ENCODE results near the gene TMEM273. TPM values are rescaled to one million over a fixed set of nuclear protein-coding genes. Genes with fewer than 3 reads are reported as not detected.

The TMEM273 gene
- polyA plus RNA-seq, 2 donors = 3.8 to 4.7 TPM

GRCh38 chr10:49167425-49168170 is 20.6 kb downstream of the TMEM273 start:
- Histone ChIP-seq H3K27me3 (ENCODE audit: control insufficient read depth in 1 of 2, insufficient read depth in 2 of 2, low read length in 2 of 2) (no peaks in the 10 kb centered on the region), H3K9me3 (ENCODE audit: control insufficient read depth in 2 of 2, insufficient read depth in 1 of 2, low read depth in 1 of 2, low read length in 1 of 2) (no peaks in the 10 kb centered on the region), H3K4me3 (ENCODE audit: low read depth in 1 of 2, low read length in 2 of 2) (no peak overlapping the region), H3K27ac (ENCODE audit: low read depth in 2 of 2, low read length in 1 of 2) (no peak overlapping the region), H3K36me3 (ENCODE audit: control insufficient read depth in 2 of 2, insufficient read depth in 2 of 2, low read length in 1 of 2) (no peaks in the 10 kb centered on the region), H3K4me1 (ENCODE audit: control insufficient read depth in 2 of 2, insufficient read depth in 2 of 2, low read length in 1 of 2) (peaks cover 0 to 3% of the 10 kb centered on the region in 2 donors)
- WGBS, 2 donors = 82 to 83% methylated on average over 12 of the region's 12 CpGs

GRCh38 chr10:49166484-49167400 is 21.4 kb downstream of the TMEM273 start:
- Histone ChIP-seq H3K9me3 (ENCODE audit: control insufficient read depth in 2 of 2, insufficient read depth in 1 of 2, low read depth in 1 of 2, low read length in 1 of 2) (no peaks in the 10 kb centered on the region), H3K4me3 (ENCODE audit: low read depth in 1 of 2, low read length in 2 of 2) (no peak overlapping the region), H3K4me1 (ENCODE audit: control insufficient read depth in 2 of 2, insufficient read depth in 2 of 2, low read length in 1 of 2) (peaks cover 0 to 3% of the 10 kb centered on the region in 2 donors), H3K27ac (ENCODE audit: low read depth in 2 of 2, low read length in 1 of 2) (no peak overlapping the region), H3K27me3 (ENCODE audit: control insufficient read depth in 1 of 2, insufficient read depth in 2 of 2, low read length in 2 of 2) (no peaks in the 10 kb centered on the region), H3K36me3 (ENCODE audit: control insufficient read depth in 2 of 2, insufficient read depth in 2 of 2, low read length in 1 of 2) (no peaks in the 10 kb centered on the region)
- WGBS, 2 donors = 87 to 90% methylated on average over 14 of the region's 14 CpGs

- Histone ChIP-seq H3K27me3 (ENCODE audit: control insufficient read depth in 1 of 2, insufficient read depth in 2 of 2, low read length in 2 of 2) (no peaks in the 10 kb centered on the region), H3K36me3 (ENCODE audit: control insufficient read depth in 2 of 2, insufficient read depth in 2 of 2, low read length in 1 of 2) (no peaks in the 10 kb centered on the region), H3K27ac (ENCODE audit: low read depth in 2 of 2, low read length in 1 of 2) (no peak overlapping the region), H3K4me3 (ENCODE audit: low read depth in 1 of 2, low read length in 2 of 2) (no peak overlapping the region), H3K4me1 (ENCODE audit: control insufficient read depth in 2 of 2, insufficient read depth in 2 of 2, low read length in 1 of 2) (peaks cover 0 to 4% of the 10 kb centered on the region in 2 donors), H3K9me3 (ENCODE audit: control insufficient read depth in 2 of 2, insufficient read depth in 1 of 2, low read depth in 1 of 2, low read length in 1 of 2) (no peaks in the 10 kb centered on the region)
- 82 to 89% methylated on average over 14 of the region's 14 CpGs for WGBS, 2 donors
Observed at GRCh38 chr10:49165821-49166483, 22.2 kb downstream of the TMEM273 start.

- no peak overlapping the region for H3K27ac ChIP-seq (ENCODE audit: low read depth in 2 of 2, low read length in 1 of 2)
- H3K4me3 ChIP-seq (ENCODE audit: low read depth in 1 of 2, low read length in 2 of 2) = no peak overlapping the region
- H3K36me3 ChIP-seq (ENCODE audit: control insufficient read depth in 2 of 2, insufficient read depth in 2 of 2, low read length in 1 of 2) = no peaks in the 10 kb centered on the region
- H3K4me1 ChIP-seq (ENCODE audit: control insufficient read depth in 2 of 2, insufficient read depth in 2 of 2, low read length in 1 of 2) = peaks cover 0 to 4% of the 10 kb centered on the region in 2 donors
- WGBS, 2 donors = 76 to 77% methylated on average over 7 of the region's 7 CpGs
- no peaks in the 10 kb centered on the region for H3K27me3 ChIP-seq (ENCODE audit: control insufficient read depth in 1 of 2, insufficient read depth in 2 of 2, low read length in 2 of 2)
- H3K9me3 ChIP-seq (ENCODE audit: control insufficient read depth in 2 of 2, insufficient read depth in 1 of 2, low read depth in 1 of 2, low read length in 1 of 2) = no peaks in the 10 kb centered on the region
Observed at GRCh38 chr10:49165259-49165658, 22.9 kb downstream of the TMEM273 start.

GRCh38 chr10:49164559-49165188 is 23.5 kb downstream of the TMEM273 start:
- Histone ChIP-seq H3K27me3 (ENCODE audit: control insufficient read depth in 1 of 2, insufficient read depth in 2 of 2, low read length in 2 of 2) (no peaks in the 10 kb centered on the region), H3K36me3 (ENCODE audit: control insufficient read depth in 2 of 2, insufficient read depth in 2 of 2, low read length in 1 of 2) (no peaks in the 10 kb centered on the region), H3K27ac (ENCODE audit: low read depth in 2 of 2, low read length in 1 of 2) (no peak overlapping the region), H3K4me3 (ENCODE audit: low read depth in 1 of 2, low read length in 2 of 2) (no peak overlapping the region), H3K9me3 (ENCODE audit: control insufficient read depth in 2 of 2, insufficient read depth in 1 of 2, low read depth in 1 of 2, low read length in 1 of 2) (no peaks in the 10 kb centered on the region), H3K4me1 (ENCODE audit: control insufficient read depth in 2 of 2, insufficient read depth in 2 of 2, low read length in 1 of 2) (peaks cover 0 to 4% of the 10 kb centered on the region in 2 donors)
- 58 to 64% methylated on average over 9 of the region's 9 CpGs for WGBS, 2 donors

- Histone ChIP-seq H3K27ac (ENCODE audit: low read depth in 2 of 2, low read length in 1 of 2) (no peak overlapping the region), H3K27me3 (ENCODE audit: control insufficient read depth in 1 of 2, insufficient read depth in 2 of 2, low read length in 2 of 2) (no peaks in the 10 kb centered on the region), H3K9me3 (ENCODE audit: control insufficient read depth in 2 of 2, insufficient read depth in 1 of 2, low read depth in 1 of 2, low read length in 1 of 2) (no peaks in the 10 kb centered on the region), H3K4me3 (ENCODE audit: low read depth in 1 of 2, low read length in 2 of 2) (no peak overlapping the region), H3K36me3 (ENCODE audit: control insufficient read depth in 2 of 2, insufficient read depth in 2 of 2, low read length in 1 of 2) (no peaks in the 10 kb centered on the region), H3K4me1 (ENCODE audit: control insufficient read depth in 2 of 2, insufficient read depth in 2 of 2, low read length in 1 of 2) (peaks cover 0 to 4% of the 10 kb centered on the region in 2 donors)
- WGBS, 2 donors = 87 to 95% methylated on average over 4 of the region's 4 CpGs
Observed at GRCh38 chr10:49163741-49164140, 24.4 kb downstream of the TMEM273 start.

- Histone ChIP-seq H3K27ac (ENCODE audit: low read depth in 2 of 2, low read length in 1 of 2) (no peak overlapping the region), H3K4me3 (ENCODE audit: low read depth in 1 of 2, low read length in 2 of 2) (no peak overlapping the region), H3K27me3 (ENCODE audit: control insufficient read depth in 1 of 2, insufficient read depth in 2 of 2, low read length in 2 of 2) (no peaks in the 10 kb centered on the region), H3K4me1 (ENCODE audit: control insufficient read depth in 2 of 2, insufficient read depth in 2 of 2, low read length in 1 of 2) (peaks cover 0 to 2% of the 10 kb centered on the region in 2 donors), H3K36me3 (ENCODE audit: control insufficient read depth in 2 of 2, insufficient read depth in 2 of 2, low read length in 1 of 2) (no peaks in the 10 kb centered on the region), H3K9me3 (ENCODE audit: control insufficient read depth in 2 of 2, insufficient read depth in 1 of 2, low read depth in 1 of 2, low read length in 1 of 2) (no peaks in the 10 kb centered on the region)
- 75 to 82% methylated on average over 8 of the region's 8 CpGs for WGBS, 2 donors
Observed at GRCh38 chr10:49162761-49163310, 25.4 kb downstream of the TMEM273 start.

- H3K36me3 ChIP-seq (ENCODE audit: control insufficient read depth in 2 of 2, insufficient read depth in 2 of 2, low read length in 1 of 2) = no peaks in the 10 kb centered on the region
- 80 to 83% methylated on average over 5 of the region's 5 CpGs for WGBS, 2 donors
Observed at GRCh38 chr10:49162063-49162462, 26.1 kb downstream of the TMEM273 start.

More at GRCh38 chr10:49162063-49162462, 26.1 kb downstream of the TMEM273 start:
- no peak overlapping the region for H3K27ac ChIP-seq (ENCODE audit: low read depth in 2 of 2, low read length in 1 of 2)
- no peaks in the 10 kb centered on the region for H3K27me3 ChIP-seq (ENCODE audit: control insufficient read depth in 1 of 2, insufficient read depth in 2 of 2, low read length in 2 of 2)
- H3K4me1 ChIP-seq (ENCODE audit: control insufficient read depth in 2 of 2, insufficient read depth in 2 of 2, low read length in 1 of 2) = peaks cover 0 to 2% of the 10 kb centered on the region in 2 donors
- H3K9me3 ChIP-seq (ENCODE audit: control insufficient read depth in 2 of 2, insufficient read depth in 1 of 2, low read depth in 1 of 2, low read length in 1 of 2) = no peaks in the 10 kb centered on the region
- H3K4me3 ChIP-seq (ENCODE audit: low read depth in 1 of 2, low read length in 2 of 2) = no peak overlapping the region
